Breast epithelium (tissue), 3 donors: ENCODE data around the gene SDC3.

Source experiments
- CTCF ChIP-seq, 3 donors: fragments of 450-650 bp; IDR thresholded peaks; one replicate each; pipeline ENCODE4 v1.5.1; 2016 to 2017; ENCODE audit warnings: antibody characterized with exemption in 3 of 3, mild to moderate bottlenecking in 3 of 3, moderate library complexity in 3 of 3
- POLR2AphosphoS5 ChIP-seq, 3 donors: sonication (generic); formaldehyde crosslinking; IDR thresholded peaks; one replicate each; pipeline ENCODE4 v1.6.1; 2017; ENCODE audit warnings: antibody characterized with exemption in 3 of 3

- TF ChIP-seq CTCF (IDR thresholded peaks at IDR 0.05) (no peak), POLR2AphosphoS5 (IDR thresholded peaks at IDR 0.05) (no peak)
Observed at GRCh38 chr1:30902593-30903290, 5.8 kb downstream of the SDC3 start.
